CD4-positive, alpha-beta T cell treated with Interleukin-15 for 1 hour (primary cell): ENCODE results near the gene MYL6B.
"Not testable (repeated sequence)": the region's sequence is repeated elsewhere in the genome, so short reads cannot be mapped to it uniquely, and the experiment has no call there.

Experiments
- DNase-seq: peaks from one replicate; pipeline ENCODE4 v3.0.0-alpha.2; 2020

Gene MYL6B

GRCh38 chr12:56152132-56152755 is at the start of gene MYL6B:
Gene MYL6B (plus strand): TSS chr12:56152587. CDS start chr12:56153919, 1,332 bp downstream.
- DNase-seq, result peak; percentile 89

GRCh38 chr12:56102683-56103065 is 49.7 kb upstream of the MYL6B start:
- DNase-seq, result no peak

- DNase-seq, result no peak
These were observed 49.2 kb upstream of the MYL6B start for GRCh38 chr12:56103066-56103711.

GRCh38 chr12:56103823-56104108 is 48.6 kb upstream of the MYL6B start:
- no peak for DNase-seq

- DNase-seq, result peak; percentile 99
These were observed 48.1 kb upstream of the MYL6B start, which contains the start of gene PA2G4 for GRCh38 chr12:56104109-56104814. Gene PA2G4 (plus strand): TSS chr12:56104559. CDS start chr12:56104738, 179 bp downstream.

- no peak for DNase-seq
These were observed 47.4 kb upstream of the MYL6B start for GRCh38 chr12:56104815-56105608.

- DNase-seq, result no peak
These were observed 46.8 kb upstream of the MYL6B start for GRCh38 chr12:56105609-56105902.

GRCh38 chr12:56107242-56107641 is 45.1 kb upstream of the MYL6B start:
- DNase-seq, result no peak

- DNase-seq, result no peak
These were observed 41.8 kb upstream of the MYL6B start for GRCh38 chr12:56110571-56110970.

- no peak for DNase-seq
These were observed 38.3 kb upstream of the MYL6B start for GRCh38 chr12:56114084-56114483.

GRCh38 chr12:56115329-56115728 is 37.1 kb upstream of the MYL6B start:
- no peak for DNase-seq

- peak; percentile 91 for DNase-seq
These were observed 35.9 kb upstream of the MYL6B start, which contains the start of gene RPL41 for GRCh38 chr12:56116267-56117081. Gene RPL41 (plus strand): TSS chr12:56116633.

- not testable (repeated sequence) for DNase-seq
These were observed 35.2 kb upstream of the MYL6B start for GRCh38 chr12:56117082-56117706.

GRCh38 chr12:56117778-56118687 is 34.4 kb upstream of the MYL6B start, which contains the start of gene ZC3H10:
Gene ZC3H10 (plus strand): TSS chr12:56118266. CDS start chr12:56120563, 2,297 bp downstream.
- DNase-seq, result peak; percentile 99

- DNase-seq, result no peak
These were observed 33.6 kb upstream of the MYL6B start for GRCh38 chr12:56118688-56119357.

- DNase-seq, result peak; percentile 74
These were observed 33.0 kb upstream of the MYL6B start for GRCh38 chr12:56119361-56119796.

- no peak for DNase-seq
These were observed 32.1 kb upstream of the MYL6B start for GRCh38 chr12:56120158-56120846.

GRCh38 chr12:56121204-56121870 is 31.1 kb upstream of the MYL6B start:
- DNase-seq, result no peak

- DNase-seq, result no peak
These were observed 29.8 kb upstream of the MYL6B start for GRCh38 chr12:56122637-56123036.
